ENCODE data around the gene SELENOO.

Gene SELENOO

DNA sequence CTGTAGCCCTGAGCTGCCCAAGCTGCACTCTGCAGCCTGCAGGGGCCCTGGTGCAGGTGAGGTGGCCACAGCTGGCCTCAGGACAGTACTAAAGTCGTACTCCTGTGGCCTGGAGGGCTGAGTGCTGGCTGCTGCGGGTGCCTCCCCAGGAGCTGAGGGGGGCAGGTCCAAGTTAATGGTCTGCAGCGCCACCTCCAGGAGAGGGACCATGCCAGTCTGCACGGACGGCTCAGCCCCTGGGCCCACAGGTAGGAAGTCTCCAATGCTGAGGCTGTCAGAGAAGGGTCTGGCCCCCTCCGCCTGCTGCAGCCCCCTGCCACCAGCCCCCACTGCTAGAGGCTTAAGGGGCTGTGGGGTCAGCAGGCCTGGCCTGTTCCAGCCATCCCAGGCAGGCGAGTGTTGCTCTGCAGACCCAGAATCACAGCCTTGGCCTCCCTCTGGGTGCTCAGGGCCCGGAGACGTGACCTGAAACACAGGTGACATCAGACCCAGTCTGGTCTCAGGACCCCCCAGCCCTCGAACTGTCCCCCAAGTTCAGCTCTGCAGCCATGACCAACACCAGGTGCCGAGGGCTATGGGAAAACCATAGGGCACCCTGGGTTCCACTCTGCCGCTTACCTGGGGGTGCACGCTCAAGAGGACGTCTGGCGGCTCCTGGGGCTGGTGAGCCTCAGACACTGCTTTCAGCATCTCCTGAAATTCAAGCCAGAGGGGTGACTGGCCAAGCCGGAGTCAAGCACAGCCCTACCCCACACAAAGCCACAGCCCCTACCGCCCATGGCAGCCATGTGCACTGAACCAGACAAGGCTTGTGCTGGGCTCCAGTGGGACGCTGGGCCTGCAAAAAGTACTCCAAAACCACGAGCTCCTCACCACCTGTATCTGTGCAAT is 20.8 kb downstream of the SELENOO start:
- no peaks in the 10 kb centered on the region for H3K9me3 ChIP-seq (ENCODE audit: control insufficient read depth, insufficient read depth, low read depth, low read length)
- H3K4me3 ChIP-seq (ENCODE audit: low read depth, low read length): no peak overlapping the region
- no peak overlapping the region for H3K9ac ChIP-seq (ENCODE audit: low read length)
- H3K27me3 ChIP-seq (ENCODE audit: control insufficient read depth, insufficient read depth, low read length): no peaks in the 10 kb centered on the region
- H3K36me3 ChIP-seq (ENCODE audit: control insufficient read depth, insufficient read depth, low read length): peaks cover 73% of the 10 kb centered on the region
- peaks cover 4% of the 10 kb centered on the region; the same call in 1 of the 2 replicates for H3K4me1 ChIP-seq (ENCODE audit: control insufficient read depth, insufficient read depth, low read length)
- H3K27ac ChIP-seq (ENCODE audit: low read depth, low read length): no peak overlapping the region

DNA sequence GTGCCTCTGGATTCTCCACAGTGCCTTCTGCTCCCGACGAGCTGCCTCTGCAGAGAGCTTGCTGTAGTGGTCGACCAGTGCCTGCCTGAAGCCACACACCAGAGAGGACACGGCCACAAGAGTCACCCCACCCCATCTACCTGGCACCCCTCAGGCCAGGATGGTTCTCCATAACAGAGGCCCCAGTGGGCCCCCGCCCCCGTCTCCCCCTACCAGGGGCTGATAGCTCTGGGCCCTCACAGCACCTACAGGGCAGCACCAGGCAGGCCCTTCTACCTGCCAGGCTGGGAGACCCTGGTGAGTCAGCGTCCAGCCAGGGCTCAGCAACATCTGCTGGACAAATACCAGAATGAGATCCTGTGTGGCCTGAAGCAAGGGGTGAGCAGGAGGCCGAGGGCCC is 21.7 kb downstream of the SELENOO start:
- peaks cover 4% of the 10 kb centered on the region; the same call in 1 of the 2 replicates for H3K4me1 ChIP-seq (ENCODE audit: control insufficient read depth, insufficient read depth, low read length)
- no peak overlapping the region for H3K4me3 ChIP-seq (ENCODE audit: low read depth, low read length)
- no peaks in the 10 kb centered on the region for H3K9me3 ChIP-seq (ENCODE audit: control insufficient read depth, insufficient read depth, low read depth, low read length)
- peaks cover 65% of the 10 kb centered on the region for H3K36me3 ChIP-seq (ENCODE audit: control insufficient read depth, insufficient read depth, low read length)
- no peak overlapping the region for H3K9ac ChIP-seq (ENCODE audit: low read length)
- no peaks in the 10 kb centered on the region for H3K27me3 ChIP-seq (ENCODE audit: control insufficient read depth, insufficient read depth, low read length)
- no peak overlapping the region for H3K27ac ChIP-seq (ENCODE audit: low read depth, low read length)

DNA sequence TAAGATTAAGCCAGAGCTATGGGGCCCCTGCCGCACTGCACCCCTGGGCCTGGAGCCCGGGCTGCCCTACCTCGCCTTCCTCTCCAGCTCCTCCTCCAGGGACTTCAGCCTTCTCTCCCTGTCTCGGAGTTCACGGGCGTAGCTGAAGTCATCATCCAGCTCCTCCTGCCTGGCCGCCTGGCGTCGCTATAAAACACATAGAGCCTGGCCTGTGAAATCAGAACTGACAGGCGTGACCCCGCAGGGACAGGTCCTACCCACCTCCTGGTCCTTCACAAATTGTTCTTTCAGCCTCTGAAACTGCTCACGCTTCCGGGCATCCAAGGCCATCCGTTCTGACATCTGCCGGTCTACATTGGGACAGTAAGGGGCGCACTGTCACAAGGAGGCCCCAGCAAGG is 23.3 kb downstream of the SELENOO start:
- H3K4me3 ChIP-seq (ENCODE audit: low read depth, low read length): no peak overlapping the region
- no peak overlapping the region for H3K27ac ChIP-seq (ENCODE audit: low read depth, low read length)
- no peaks in the 10 kb centered on the region for H3K27me3 ChIP-seq (ENCODE audit: control insufficient read depth, insufficient read depth, low read length)
- peaks cover 4% of the 10 kb centered on the region; the same call in 1 of the 2 replicates for H3K4me1 ChIP-seq (ENCODE audit: control insufficient read depth, insufficient read depth, low read length)
- no peaks in the 10 kb centered on the region for H3K9me3 ChIP-seq (ENCODE audit: control insufficient read depth, insufficient read depth, low read depth, low read length)
- no peak overlapping the region for H3K9ac ChIP-seq (ENCODE audit: low read length)
- H3K36me3 ChIP-seq (ENCODE audit: control insufficient read depth, insufficient read depth, low read length): peaks cover 50% of the 10 kb centered on the region

DNA sequence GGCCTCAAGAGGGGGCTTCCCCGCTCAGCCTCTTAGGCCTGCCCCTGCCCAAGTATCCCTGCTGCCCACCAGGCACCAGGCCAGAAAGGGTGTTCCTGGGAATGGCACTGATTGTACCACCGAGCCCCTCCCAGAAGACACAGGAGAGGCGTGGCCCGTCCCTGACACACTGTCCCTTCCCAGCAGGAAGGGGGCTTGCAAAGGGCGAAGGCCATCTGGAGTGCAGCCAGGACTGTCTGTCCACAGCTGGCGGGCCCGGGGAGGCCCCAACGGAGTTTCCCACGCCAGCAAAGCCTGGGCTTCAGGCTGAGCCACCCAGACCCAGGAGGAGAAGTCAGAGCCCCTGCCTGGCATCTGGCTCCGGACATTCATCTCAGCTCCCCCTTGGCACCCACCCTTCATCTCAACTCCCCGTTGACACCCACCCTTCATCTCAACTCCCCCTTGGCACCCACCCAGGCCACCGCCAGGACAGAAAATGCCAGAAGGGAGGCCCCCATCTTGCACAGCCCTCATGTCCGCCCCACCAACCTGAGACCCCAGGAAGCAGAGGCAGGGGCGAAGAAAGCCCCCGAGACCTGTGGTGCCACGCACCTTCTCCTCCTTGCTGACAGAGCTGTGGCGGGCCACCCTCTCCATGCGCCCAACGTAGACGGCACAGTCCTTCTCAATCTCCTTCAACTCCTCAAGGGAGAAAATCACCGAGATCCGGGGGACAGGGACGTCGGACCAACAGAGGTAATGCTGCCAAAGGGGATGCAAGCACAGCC is 24.6 kb downstream of the SELENOO start:
- Histone ChIP-seq H3K9me3 (ENCODE audit: control insufficient read depth, insufficient read depth, low read depth, low read length) (no peaks in the 10 kb centered on the region), H3K4me3 (ENCODE audit: low read depth, low read length) (no peak overlapping the region), H3K9ac (ENCODE audit: low read length) (no peak overlapping the region), H3K27ac (ENCODE audit: low read depth, low read length) (no peak overlapping the region), H3K27me3 (ENCODE audit: control insufficient read depth, insufficient read depth, low read length) (no peaks in the 10 kb centered on the region), H3K36me3 (ENCODE audit: control insufficient read depth, insufficient read depth, low read length) (peaks cover 47% of the 10 kb centered on the region), H3K4me1 (ENCODE audit: control insufficient read depth, insufficient read depth, low read length) (no peaks in the 10 kb centered on the region)

DNA sequence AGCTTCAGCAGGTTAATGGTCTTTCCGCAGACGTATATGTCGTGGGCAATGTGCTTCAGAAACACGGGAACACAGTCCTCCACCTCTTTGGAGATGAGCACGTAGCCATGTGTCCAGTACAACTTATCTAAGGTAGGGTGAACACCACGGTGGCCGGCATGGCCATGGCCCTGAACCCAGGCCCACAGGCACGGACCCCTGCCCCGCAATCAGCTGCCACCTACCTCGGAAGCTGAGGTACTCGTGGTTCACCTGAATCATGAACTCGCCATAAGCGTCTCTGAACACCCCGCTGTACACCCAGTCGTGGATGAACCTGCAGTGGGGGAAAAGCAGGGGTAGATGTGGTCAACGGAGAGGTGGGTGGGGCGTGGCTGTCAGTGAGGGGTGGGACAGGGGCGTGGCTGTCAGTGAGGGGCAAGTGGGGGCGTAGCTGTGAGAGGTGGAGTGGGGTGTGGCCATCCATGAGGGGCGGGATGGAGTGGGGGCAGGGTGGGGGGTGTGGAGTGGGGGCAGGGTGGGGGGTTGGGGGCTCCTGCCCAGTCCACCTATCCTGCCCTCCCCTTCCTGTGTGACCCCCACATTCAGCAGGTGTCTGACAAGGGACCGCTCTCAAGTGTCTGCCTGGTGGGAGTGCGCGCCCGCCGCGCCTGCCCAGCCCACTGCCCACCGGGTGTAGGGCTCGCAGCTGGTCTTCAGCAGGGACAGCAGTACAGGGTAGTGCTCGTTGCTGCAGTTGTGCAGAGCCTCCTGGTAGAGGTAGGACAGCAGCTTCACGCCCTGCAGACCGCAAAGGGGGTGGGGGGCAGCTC is 25.5 kb downstream of the SELENOO start:
- Histone ChIP-seq H3K9me3 (ENCODE audit: control insufficient read depth, insufficient read depth, low read depth, low read length) (no peaks in the 10 kb centered on the region), H3K36me3 (ENCODE audit: control insufficient read depth, insufficient read depth, low read length) (peaks cover 39% of the 10 kb centered on the region), H3K27me3 (ENCODE audit: control insufficient read depth, insufficient read depth, low read length) (no peaks in the 10 kb centered on the region), H3K27ac (ENCODE audit: low read depth, low read length) (no peak overlapping the region), H3K9ac (ENCODE audit: low read length) (no peak overlapping the region), H3K4me1 (ENCODE audit: control insufficient read depth, insufficient read depth, low read length) (no peaks in the 10 kb centered on the region), H3K4me3 (ENCODE audit: low read depth, low read length) (no peak overlapping the region)

DNA sequence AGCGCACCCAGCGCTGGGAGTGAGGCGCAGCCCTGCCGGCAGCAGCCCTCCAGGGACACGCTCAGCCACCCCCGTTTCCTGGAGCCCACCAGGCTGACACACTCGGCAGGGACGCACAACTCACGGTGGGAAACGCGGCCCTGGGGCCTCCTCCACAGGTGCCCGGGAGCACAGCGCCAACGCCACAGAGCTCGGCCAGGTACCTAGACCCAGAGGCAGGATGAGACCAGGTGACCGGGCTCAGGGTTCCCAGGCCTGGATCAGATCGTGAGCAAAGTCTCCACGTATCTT is 26.0 kb downstream of the SELENOO start:
- H3K27ac ChIP-seq (ENCODE audit: low read depth, low read length): no peak overlapping the region
- peaks cover 34% of the 10 kb centered on the region for H3K36me3 ChIP-seq (ENCODE audit: control insufficient read depth, insufficient read depth, low read length)
- no peaks in the 10 kb centered on the region for H3K27me3 ChIP-seq (ENCODE audit: control insufficient read depth, insufficient read depth, low read length)
- no peaks in the 10 kb centered on the region for H3K9me3 ChIP-seq (ENCODE audit: control insufficient read depth, insufficient read depth, low read depth, low read length)
- H3K9ac ChIP-seq (ENCODE audit: low read length): no peak overlapping the region
- no peaks in the 10 kb centered on the region for H3K4me1 ChIP-seq (ENCODE audit: control insufficient read depth, insufficient read depth, low read length)
- no peak overlapping the region for H3K4me3 ChIP-seq (ENCODE audit: low read depth, low read length)

DNA sequence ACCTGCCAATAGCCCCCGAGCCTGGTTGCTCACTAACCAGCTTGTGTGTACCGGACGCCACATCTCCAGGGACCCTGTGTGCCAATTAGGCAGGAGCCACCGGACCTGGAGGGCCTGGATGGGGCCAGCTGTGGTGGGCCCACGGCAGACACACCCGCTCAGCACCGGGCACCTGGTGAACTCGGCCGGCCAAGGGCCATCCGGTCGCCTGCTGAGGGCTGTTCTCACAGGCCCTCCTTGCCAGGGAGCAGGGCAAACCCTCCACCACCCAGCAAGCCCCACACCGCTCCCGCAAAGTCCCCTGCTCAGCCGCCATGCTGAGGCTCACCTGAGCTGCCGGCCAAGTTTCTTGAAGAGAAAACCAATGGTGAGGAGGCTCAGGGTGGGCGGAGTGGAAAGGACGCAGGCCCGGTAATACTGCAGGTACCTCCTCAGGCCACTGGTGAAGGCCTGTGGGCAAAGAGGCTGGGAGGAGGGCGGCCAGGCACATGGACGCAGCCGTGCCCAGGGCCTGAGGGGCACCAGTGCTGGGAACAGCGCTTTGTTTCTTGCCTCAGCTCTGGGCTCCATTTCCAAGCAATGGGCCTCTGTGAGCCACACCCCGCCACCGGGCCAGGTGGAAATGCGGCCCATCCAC is 26.9 kb downstream of the SELENOO start:
- Histone ChIP-seq H3K27me3 (ENCODE audit: control insufficient read depth, insufficient read depth, low read length) (no peaks in the 10 kb centered on the region), H3K4me1 (ENCODE audit: control insufficient read depth, insufficient read depth, low read length) (no peaks in the 10 kb centered on the region), H3K36me3 (ENCODE audit: control insufficient read depth, insufficient read depth, low read length) (peaks cover 25% of the 10 kb centered on the region), H3K4me3 (ENCODE audit: low read depth, low read length) (no peak overlapping the region), H3K27ac (ENCODE audit: low read depth, low read length) (no peak overlapping the region), H3K9ac (ENCODE audit: low read length) (no peak overlapping the region), H3K9me3 (ENCODE audit: control insufficient read depth, insufficient read depth, low read depth, low read length) (no peaks in the 10 kb centered on the region)

DNA sequence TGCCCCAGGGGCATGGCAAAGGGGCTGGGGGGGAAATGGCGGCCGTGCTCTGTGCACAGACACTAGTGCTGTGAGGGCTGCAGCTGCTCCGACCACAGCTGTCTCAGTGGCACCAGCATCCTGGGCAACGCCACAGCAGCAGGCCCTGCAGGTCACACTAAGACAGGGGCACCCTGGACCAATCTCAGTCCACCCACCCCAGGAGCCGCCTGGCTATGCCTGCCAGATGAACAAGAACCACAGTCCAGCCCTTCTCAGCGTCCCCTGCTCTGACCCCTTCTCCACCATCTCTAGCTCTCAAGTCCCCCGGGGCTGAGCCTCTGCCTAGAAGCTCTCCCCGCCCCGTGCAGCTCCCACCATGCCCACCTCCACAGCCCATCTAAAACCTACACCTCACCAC is 27.6 kb downstream of the SELENOO start:
- Histone ChIP-seq H3K4me1 (ENCODE audit: control insufficient read depth, insufficient read depth, low read length) (no peaks in the 10 kb centered on the region), H3K9me3 (ENCODE audit: control insufficient read depth, insufficient read depth, low read depth, low read length) (no peaks in the 10 kb centered on the region), H3K36me3 (ENCODE audit: control insufficient read depth, insufficient read depth, low read length) (peaks cover 20% of the 10 kb centered on the region), H3K27ac (ENCODE audit: low read depth, low read length) (no peak overlapping the region), H3K9ac (ENCODE audit: low read length) (peak overlapping the region; percentile 19), H3K27me3 (ENCODE audit: control insufficient read depth, insufficient read depth, low read length) (no peaks in the 10 kb centered on the region), H3K4me3 (ENCODE audit: low read depth, low read length) (no peak overlapping the region)

DNA sequence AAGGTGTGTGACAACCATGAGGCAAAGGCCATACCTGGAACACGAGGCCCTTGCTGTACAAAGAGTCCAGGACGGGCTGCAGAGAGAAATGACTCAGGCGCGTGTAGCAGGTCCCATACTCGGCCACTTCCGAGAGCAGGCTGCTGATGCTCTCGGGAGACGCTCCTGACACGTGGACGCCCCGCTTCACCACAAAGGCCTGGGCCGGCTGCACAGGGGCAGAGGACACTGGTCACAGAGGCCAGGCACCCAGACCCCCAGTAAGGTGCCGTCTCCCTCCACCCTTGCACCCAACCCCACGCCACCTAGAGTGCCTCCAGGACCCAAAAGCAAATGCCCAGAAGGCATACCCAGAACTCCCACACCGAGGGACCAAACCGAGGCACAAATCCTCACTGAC is 28.6 kb downstream of the SELENOO start:
- no peak overlapping the region for H3K4me3 ChIP-seq (ENCODE audit: low read depth, low read length)
- no peaks in the 10 kb centered on the region for H3K4me1 ChIP-seq (ENCODE audit: control insufficient read depth, insufficient read depth, low read length)
- H3K9me3 ChIP-seq (ENCODE audit: control insufficient read depth, insufficient read depth, low read depth, low read length): no peaks in the 10 kb centered on the region
- H3K9ac ChIP-seq (ENCODE audit: low read length): no peak overlapping the region
- H3K36me3 ChIP-seq (ENCODE audit: control insufficient read depth, insufficient read depth, low read length): peaks cover 14% of the 10 kb centered on the region
- no peak overlapping the region for H3K27ac ChIP-seq (ENCODE audit: low read depth, low read length)
- no peaks in the 10 kb centered on the region for H3K27me3 ChIP-seq (ENCODE audit: control insufficient read depth, insufficient read depth, low read length)

DNA sequence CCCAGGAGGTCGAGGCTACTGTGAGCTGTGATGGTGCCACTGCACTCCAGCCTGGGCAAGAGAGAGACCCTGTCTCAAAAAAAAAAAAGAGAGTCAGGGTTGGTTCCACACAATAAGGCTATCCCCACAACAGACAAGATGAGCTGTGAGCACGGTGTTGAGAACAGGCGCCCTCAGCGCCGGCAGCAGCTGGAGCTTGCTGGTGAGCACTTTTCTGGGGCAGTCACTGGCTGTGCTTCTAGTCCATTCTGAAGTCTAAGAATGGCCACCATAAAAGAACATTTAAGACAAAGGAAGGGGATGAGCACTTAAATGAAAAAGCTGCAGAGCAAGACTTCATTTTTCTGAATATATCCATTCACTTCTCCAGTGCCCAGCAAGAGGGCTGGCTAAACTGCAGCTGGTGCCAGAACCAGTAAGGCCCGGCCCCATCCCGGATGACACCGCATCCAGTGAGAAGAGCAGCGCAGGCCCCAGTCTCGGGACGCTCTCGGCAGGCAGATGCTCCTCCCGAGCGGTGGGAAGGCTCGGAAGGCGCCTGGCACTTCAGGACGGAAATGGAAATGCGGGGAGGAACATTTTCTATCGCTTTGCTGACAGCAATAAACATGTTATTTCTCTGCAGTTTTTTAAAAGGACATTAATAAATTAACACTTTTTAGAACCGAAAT is 31.8 kb downstream of the SELENOO start:
- H3K4me1 ChIP-seq (ENCODE audit: control insufficient read depth, insufficient read depth, low read length): no peaks in the 10 kb centered on the region
- peaks cover 5% of the 10 kb centered on the region; the same call in 1 of the 2 replicates for H3K36me3 ChIP-seq (ENCODE audit: control insufficient read depth, insufficient read depth, low read length)
- no peak overlapping the region for H3K4me3 ChIP-seq (ENCODE audit: low read depth, low read length)
- no peak overlapping the region for H3K27ac ChIP-seq (ENCODE audit: low read depth, low read length)
- H3K9ac ChIP-seq (ENCODE audit: low read length): no peak overlapping the region
- no peaks in the 10 kb centered on the region for H3K27me3 ChIP-seq (ENCODE audit: control insufficient read depth, insufficient read depth, low read length)
- peaks cover 5% of the 10 kb centered on the region; the same call in 1 of the 2 replicates for H3K9me3 ChIP-seq (ENCODE audit: control insufficient read depth, insufficient read depth, low read depth, low read length)

All from HUES6 (cell line).